Measurements from ENCODE around the gene RAB34.

RAB34 gene

GRCh38 chr17:28710861-28711722 lies 6.6 kb downstream of the RAB34 start:
- DNase-seq, result peak; percentile 94

DNA sequence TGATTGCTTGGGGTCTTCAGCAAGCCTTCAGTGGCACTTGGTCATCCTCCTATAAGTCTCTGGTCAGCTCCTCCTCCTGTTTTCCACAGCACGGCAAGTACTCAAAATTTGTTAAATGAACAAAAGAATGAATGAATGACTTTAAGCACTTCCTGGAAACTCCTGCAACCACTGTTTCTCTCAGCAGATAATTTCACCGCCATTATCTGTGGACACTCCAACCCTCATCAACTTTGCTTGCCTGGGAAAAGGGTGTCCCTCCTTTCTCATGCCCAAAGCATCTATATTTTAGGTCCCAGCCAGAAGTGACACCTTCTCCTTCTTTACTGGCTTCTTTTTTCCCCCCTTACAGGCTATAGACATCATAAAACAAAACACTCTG lies 10.3 kb downstream of the RAB34 start:
- DNase-seq, result no peak

GRCh38 chr17:28706471-28707338 lies 11.0 kb downstream of the RAB34 start:
- DNase-seq, result no peak

DNA sequence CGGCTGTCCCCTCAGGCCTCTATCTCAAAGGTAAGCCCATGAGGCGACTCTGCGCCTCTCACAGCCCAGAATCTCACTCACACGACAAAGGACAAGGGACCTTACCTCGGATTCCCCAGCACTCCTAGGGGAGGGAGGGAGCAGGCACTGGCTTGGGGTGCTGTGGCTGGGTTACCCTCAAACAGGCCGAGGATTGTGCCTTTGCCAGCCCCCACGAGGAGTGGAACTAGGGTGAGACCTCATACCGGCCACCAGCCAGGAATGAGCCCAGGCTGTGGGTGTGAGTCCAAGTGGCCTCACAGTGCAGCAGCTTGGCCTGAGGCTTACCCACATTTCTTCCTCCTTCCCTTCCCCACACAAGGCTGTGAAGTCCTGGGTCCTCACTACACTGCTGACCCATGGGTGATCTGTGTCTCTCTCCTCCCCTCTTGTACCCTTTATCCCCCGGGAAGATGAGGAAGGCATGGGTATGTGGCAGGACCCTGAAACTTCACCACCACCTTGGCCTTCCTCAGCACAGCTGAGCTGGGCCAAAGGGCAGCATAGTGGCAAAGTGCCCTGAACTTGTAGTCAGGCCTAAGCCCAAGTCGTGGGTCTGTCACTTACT lies 11.8 kb downstream of the RAB34 start:
- no peak for DNase-seq

DNA sequence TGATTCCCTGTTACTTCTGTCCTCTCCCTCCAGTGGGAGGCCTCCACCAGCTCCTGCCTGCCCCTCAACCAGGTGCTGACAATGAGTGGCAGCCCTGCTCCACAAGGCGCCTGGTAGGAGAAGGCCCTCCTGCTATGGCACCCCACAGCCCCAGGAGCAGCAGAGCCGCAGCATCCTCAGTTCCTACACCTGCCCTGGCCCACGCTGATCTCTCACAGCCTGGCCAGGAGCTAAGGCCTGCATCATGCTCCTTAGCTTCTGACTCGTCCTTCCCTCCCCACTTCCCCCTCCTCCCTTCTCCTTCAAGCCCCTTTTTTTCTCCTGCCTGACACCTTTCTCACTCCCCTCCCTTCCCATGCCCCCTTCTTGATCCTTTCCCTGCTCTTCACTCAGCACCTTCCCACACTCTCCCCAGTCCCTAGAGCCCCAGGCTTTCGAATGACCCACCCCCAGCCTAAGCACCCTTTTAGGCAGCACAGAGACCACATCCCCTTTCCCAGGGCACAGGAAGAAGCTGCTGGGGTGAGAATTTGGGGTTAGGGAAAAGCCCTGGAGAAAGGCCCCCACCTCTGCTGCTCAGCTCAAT lies 12.5 kb downstream of the RAB34 start:
- DNase-seq, result no peak

DNA sequence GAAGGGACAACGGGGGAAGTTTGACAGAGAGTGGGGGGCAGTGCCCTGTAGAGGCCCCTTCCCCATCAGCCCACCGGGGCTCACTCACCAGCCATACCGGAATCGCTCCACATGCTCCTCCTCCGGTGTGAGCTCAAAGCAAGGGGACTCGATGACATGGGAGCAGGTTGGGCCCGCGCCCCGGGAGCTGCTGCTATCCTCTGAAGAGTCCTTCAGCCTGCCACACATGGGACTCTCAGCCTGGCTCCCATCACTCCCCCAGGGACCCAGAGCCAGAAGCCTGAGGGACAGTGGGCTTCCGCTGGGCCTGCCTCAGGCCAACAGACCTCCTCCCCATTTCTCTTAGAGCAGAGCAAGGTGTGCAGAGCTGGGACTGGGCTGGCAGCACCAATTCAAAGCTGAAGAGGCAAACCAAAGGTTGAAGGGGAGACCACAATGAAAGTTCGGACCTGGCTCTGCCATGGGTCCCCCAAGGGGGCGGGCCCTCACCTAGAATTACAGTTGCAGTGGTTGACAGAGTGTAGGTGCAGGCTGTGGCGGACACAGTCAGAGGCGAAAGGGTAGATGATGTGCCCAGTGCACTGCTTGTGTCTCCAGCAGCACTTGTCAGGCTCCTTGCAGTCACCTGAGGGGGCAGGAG lies 13.3 kb downstream of the RAB34 start:
- DNase-seq, result no peak

GRCh38 chr17:28703552-28704218 lies 14.0 kb downstream of the RAB34 start:
- no peak for DNase-seq

DNA sequence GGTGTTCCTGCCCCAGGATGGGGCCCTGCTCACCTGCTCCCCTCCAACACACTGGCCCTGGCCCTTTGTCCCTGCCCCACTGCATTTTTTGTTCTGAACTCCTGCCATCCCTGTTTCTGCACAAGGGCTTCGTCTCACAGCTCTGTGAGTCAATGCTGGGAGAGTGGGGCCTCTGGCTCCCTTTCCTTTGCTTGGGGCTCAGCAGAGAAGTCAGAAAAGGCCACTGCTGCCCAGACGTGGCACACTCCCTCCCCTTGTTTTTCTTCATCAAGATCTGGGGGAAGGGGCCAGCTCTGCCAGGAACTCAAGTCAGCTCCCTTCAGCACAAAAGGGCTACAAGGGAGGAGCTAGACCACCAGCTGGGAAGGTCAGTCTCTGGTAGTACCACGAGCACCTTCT lies 14.9 kb downstream of the RAB34 start:
- no peak for DNase-seq

- DNase-seq, result no peak
Measured at GRCh38 chr17:28702026-28702751, 15.5 kb downstream of the RAB34 start.

DNA sequence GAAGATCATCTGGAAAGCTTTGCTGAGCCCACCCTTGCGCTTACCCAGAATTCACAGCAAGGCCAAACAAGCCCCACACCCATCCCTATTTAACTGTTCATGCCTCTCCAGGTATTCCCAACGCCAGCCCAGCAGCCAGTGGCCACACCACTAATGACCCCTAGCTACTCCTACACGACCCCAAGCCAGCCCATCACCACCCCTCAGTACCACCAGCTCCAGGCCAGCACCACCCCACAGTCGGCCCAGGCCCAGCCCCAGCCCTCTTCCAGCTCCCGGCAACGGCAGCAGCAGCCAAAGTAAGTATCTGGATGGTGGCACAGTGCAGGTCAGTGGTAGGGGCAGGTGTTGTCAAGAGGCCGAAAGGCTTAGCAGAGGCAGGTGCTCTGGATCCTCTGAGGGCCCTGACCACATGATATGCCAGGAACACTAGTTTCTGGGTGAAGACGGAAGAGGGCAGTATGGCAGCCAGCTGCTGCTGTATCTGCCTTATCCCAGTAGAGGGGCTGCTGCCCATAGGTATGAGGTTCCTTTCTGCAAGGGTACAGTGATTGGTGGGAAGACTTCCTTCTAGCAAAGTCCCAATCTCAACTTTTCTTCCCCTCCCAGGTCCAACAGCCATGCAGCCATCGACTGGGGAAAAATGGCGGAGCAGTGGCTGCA lies 16.7 kb downstream of the RAB34 start:
- no peak for DNase-seq

DNA sequence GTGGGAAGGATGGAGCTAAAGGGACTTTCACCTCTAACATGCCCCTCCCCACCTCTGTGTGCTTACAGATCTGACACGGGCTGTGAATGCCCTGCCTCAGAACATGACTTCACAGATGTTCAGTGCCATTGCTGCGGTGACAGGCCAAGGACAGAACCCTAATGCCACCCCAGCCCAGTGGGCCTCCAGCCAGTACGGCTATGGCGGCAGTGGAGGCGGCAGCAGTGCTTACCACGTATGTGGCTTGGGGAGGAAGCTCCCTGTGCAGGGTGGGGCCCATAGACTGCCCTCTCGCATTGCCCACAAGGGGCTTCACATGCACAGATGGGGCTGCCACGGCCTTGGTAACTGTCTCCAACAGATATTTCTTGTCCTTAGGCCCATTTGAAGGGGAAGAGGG lies 17.4 kb downstream of the RAB34 start:
- no peak for DNase-seq

GRCh38 chr17:28698253-28698941 lies 19.3 kb downstream of the RAB34 start:
- no peak for DNase-seq

- DNase-seq, result no peak
Measured at GRCh38 chr17:28693869-28694268, 23.8 kb downstream of the RAB34 start.

DNA sequence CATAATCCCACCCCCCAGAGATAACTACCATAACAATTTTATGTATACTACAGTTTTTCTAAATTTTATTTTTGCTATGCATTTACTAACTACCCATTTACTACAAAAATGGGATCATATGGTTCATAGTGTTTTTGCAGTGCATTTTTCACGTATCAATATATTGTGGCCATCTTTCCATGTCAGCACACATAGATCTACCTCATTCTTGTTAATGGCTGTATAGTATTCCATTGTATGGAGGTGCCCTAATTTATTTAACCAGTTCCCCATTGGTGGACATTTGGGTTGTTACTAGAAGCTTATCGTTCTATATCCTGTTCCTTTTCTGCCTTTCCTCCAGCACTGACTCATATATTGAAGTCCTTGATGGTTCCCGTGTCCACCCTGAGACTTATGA lies 28.7 kb downstream of the RAB34 start:
- no peak for DNase-seq

DNA sequence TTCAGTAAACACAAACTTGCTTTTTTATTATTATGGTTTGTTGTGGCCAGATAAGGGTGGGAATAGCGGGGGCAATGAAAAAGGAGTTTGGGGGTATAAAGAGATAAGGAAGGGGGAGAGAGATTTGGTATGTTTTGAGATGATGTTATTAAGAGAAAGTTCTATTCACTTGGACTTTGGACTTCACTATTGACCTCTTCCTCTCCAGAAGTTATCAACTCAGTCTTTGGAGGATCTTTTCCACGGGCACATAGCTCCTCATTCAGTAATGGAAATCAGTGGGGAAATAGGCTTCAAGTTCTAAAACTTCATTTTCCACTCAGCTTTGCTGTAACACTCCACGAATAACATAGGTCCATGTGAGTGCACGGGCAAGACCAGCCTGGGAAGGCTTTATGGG lies 29.2 kb downstream of the RAB34 start:
- DNase-seq, result no peak

GRCh38 chr17:28686296-28686695 lies 31.4 kb downstream of the RAB34 start:
- no peak for DNase-seq

DNA sequence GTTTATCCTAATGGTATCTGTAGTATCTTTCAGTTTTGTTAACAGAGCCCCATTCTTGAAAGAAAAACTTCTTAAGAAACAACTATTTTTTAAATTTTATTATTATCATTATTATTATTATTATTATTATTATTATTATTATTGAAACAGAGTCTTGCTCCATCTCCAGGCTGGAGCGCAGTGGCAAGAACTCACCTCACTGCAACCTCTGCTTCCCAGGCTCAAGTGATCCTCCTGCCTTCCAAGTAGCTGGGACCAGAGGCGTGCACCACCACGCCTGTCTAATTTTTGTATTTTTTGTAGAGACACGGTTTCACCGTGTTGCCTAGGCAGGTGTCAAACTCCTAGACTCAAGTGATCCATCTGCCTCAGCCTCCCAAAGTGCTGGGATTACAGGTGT lies 32.3 kb downstream of the RAB34 start:
- no peak for DNase-seq

DNA sequence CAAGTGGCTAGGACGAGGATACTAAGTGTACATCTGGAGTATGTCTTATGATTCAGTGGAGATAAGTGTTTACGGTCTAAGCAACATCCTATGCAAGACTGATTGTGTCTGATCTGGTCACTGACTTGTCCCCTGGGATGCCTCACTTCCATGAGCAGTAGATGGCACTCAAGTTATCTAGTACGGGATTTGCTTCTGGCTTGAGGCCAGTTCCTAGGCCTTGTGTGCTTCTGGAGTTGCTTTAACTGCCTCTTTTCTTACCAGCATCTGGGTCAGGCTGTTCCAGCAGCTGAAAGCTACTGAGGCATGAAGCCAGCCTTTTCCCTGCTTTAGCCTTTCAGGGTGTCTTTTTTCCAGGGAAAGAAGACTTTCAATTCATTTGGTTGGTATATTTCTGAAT lies 32.7 kb downstream of the RAB34 start:
- DNase-seq, result no peak

GRCh38 chr17:28682655-28683054 lies 35.0 kb downstream of the RAB34 start:
- no peak for DNase-seq

- no peak for DNase-seq
Measured at GRCh38 chr17:28675980-28676379, 41.7 kb downstream of the RAB34 start.

Measured in activated CD4-positive, alpha-beta T cell treated with anti-CD3 and anti-CD28 coated beads for 48 hours (primary cell).